SK-N-SH treated with all-trans-retinoic acid at 6 μM for 48 hours (cell line): ENCODE measurements around the gene CCNB2.

Experiments used
- ATAC-seq: fragments of 200-7000 bp; cut with Tn5 transposase; 3 replicates; pipeline ENCODE4 v1.9.1; 2020; ENCODE audit warnings: mild to moderate bottlenecking, moderate library complexity
- ARNTL ChIP-seq: fragments of 450-650 bp; formaldehyde crosslinking; IDR thresholded peaks from 2 replicates; pipeline ENCODE4 v1.5.0; 2020; ENCODE audit warnings: low read depth, mild to moderate bottlenecking, moderate library complexity, borderline replicate concordance
- BACH2 ChIP-seq: fragments of 250-450 bp; sonication (Bioruptor Pico); IDR thresholded peaks from 2 replicates; pipeline ENCODE4 v1.9.0; 2021; ENCODE audit warnings: mild to moderate bottlenecking, borderline replicate concordance
- CREB5 ChIP-seq: fragments of 250-450 bp; sonication (Bioruptor Pico); IDR thresholded peaks from 2 replicates; pipeline ENCODE4 v1.5.1; 2020; ENCODE audit warnings: low read depth, mild to moderate bottlenecking, moderate library complexity
- CSDC2 ChIP-seq: fragments of 250-450 bp; sonication (Bioruptor Pico); IDR thresholded peaks from 2 replicates; pipeline ENCODE4 v1.5.0; 2020; ENCODE audit warnings: mild to moderate bottlenecking, moderate library complexity
- CSRNP3 ChIP-seq: fragments of 250-450 bp; sonication (Bioruptor Pico); IDR thresholded peaks from 2 replicates; pipeline ENCODE4 v1.5.1; 2021; ENCODE audit warnings: mild to moderate bottlenecking, moderate library complexity
- ESRRG ChIP-seq: fragments of 250-450 bp; sonication (Bioruptor Pico); IDR thresholded peaks from 2 replicates; pipeline ENCODE4 v1.6.1; 2021; ENCODE audit warnings: mild to moderate bottlenecking
- GLIS3 ChIP-seq: fragments of 250-450 bp; sonication (Bioruptor Pico); IDR thresholded peaks from 2 replicates; pipeline ENCODE4 v1.5.0; 2020; ENCODE audit warnings: mild to moderate bottlenecking, moderate library complexity
- ISL1 ChIP-seq: fragments of 250-450 bp; sonication (Bioruptor Pico); IDR thresholded peaks from 2 replicates; pipeline ENCODE4 v2.1.2; 2022; ENCODE audit warnings: mild to moderate bottlenecking, moderate library complexity
- PATZ1 ChIP-seq: fragments of 250-450 bp; sonication (Bioruptor Pico); IDR thresholded peaks from 2 replicates; pipeline ENCODE4 v1.8.0; 2020; ENCODE audit warnings: mild to moderate bottlenecking, moderate library complexity, borderline replicate concordance
- POU6F1 ChIP-seq: fragments of 250-450 bp; sonication (Bioruptor Pico); IDR thresholded peaks from 2 replicates; pipeline ENCODE4 v1.8.0; 2021; ENCODE audit warnings: low read depth, mild to moderate bottlenecking, moderate library complexity, borderline replicate concordance
- PPARA ChIP-seq: fragments of 250-450 bp; sonication (Bioruptor Pico); IDR thresholded peaks from 2 replicates; pipeline ENCODE4 v1.5.0; 2020; ENCODE audit warnings: mild to moderate bottlenecking, borderline replicate concordance
- RARB ChIP-seq: fragments of 250-450 bp; sonication (Bioruptor Pico); IDR thresholded peaks from 2 replicates; pipeline ENCODE4 v1.8.0; 2021; ENCODE audit warnings: mild to moderate bottlenecking, moderate library complexity
- SNAI2 ChIP-seq: fragments of 250-450 bp; sonication (Bioruptor Pico); IDR thresholded peaks from 2 replicates; pipeline ENCODE4 v1.5.0; 2020; ENCODE audit warnings: mild to moderate bottlenecking, moderate library complexity
- TCF4 ChIP-seq: fragments of 250-450 bp; sonication (Bioruptor Pico); IDR thresholded peaks from 2 replicates; pipeline ENCODE4 v1.8.0; 2021; ENCODE audit warnings: mild to moderate bottlenecking, moderate library complexity, borderline replicate concordance
- TOX ChIP-seq: fragments of 250-450 bp; sonication (Bioruptor Pico); IDR thresholded peaks from 2 replicates; pipeline ENCODE4 v1.8.0; 2021; ENCODE audit warnings: mild to moderate bottlenecking, moderate library complexity, borderline replicate concordance
- TSHZ2 ChIP-seq: fragments of 250-450 bp; sonication (Bioruptor Pico); IDR thresholded peaks from 2 replicates; pipeline ENCODE4 v1.5.0; 2020; ENCODE audit warnings: mild to moderate bottlenecking, moderate library complexity
- ZFP3 ChIP-seq: fragments of 250-450 bp; sonication (Bioruptor Pico); IDR thresholded peaks from 2 replicates; pipeline ENCODE4 v1.5.0; 2020; ENCODE audit warnings: mild to moderate bottlenecking, moderate library complexity
- ZFP30 ChIP-seq: fragments of 450-650 bp; formaldehyde crosslinking; IDR thresholded peaks from 2 replicates; pipeline ENCODE4 v1.5.0; 2022; ENCODE audit warnings: mild to moderate bottlenecking, moderate library complexity
- ZNF565 ChIP-seq: fragments of 450-650 bp; formaldehyde crosslinking; conservative IDR thresholded peaks from 2 replicates; pipeline ENCODE4 v1.5.0; 2020; ENCODE audit warnings: low read depth, mild to moderate bottlenecking, moderate library complexity
- ZNF70 ChIP-seq: fragments of 450-650 bp; formaldehyde crosslinking; IDR thresholded peaks from 2 replicates; pipeline ENCODE4 v1.5.0; 2020; ENCODE audit warnings: mild to moderate bottlenecking, moderate library complexity

Gene CCNB2

GRCh38 chr15:59172289-59172901 is 67.4 kb downstream of the CCNB2 start:
- no peak for TF ChIP-seq PPARA
- TF ChIP-seq POU6F1, result no peak
- TF ChIP-seq GLIS3 (CRISPR knock-in tag), result no peak
- TF ChIP-seq TOX (CRISPR knock-in tag), result no peak
- TF ChIP-seq ZNF565 (CRISPR knock-in tag), result no peak
- no peak for TF ChIP-seq PATZ1
- ATAC-seq, result no peak

GRCh38 chr15:59173194-59173593 is 68.2 kb downstream of the CCNB2 start:
- TF ChIP-seq ARNTL (CRISPR knock-in tag) (no peak), ESRRG (CRISPR knock-in tag) (no peak), ZNF70 (CRISPR knock-in tag) (no peak), TOX (CRISPR knock-in tag) (no peak), CSRNP3 (CRISPR knock-in tag) (no peak), BACH2 (CRISPR knock-in tag) (no peak), PPARA (no peak)
- ATAC-seq, result no peak

GRCh38 chr15:59174151-59174834 is 69.3 kb downstream of the CCNB2 start:
- TF ChIP-seq CSRNP3 (CRISPR knock-in tag), result no peak
- no peak for TF ChIP-seq CSDC2 (CRISPR knock-in tag)
- no peak for TF ChIP-seq CREB5 (CRISPR knock-in tag)
- TF ChIP-seq TCF4 (CRISPR knock-in tag), result no peak
- no peak for TF ChIP-seq SNAI2
- TF ChIP-seq RARB (CRISPR knock-in tag), result no peak
- TF ChIP-seq ZFP30, result no peak
- no peak for TF ChIP-seq ISL1 (CRISPR knock-in tag)
- TF ChIP-seq TSHZ2, result no peak
- TF ChIP-seq BACH2 (CRISPR knock-in tag), result no peak
- TF ChIP-seq TOX (CRISPR knock-in tag), result no peak
- TF ChIP-seq ZNF70 (CRISPR knock-in tag), result no peak
- TF ChIP-seq ZFP3 (CRISPR knock-in tag), result no peak
- no peak for TF ChIP-seq POU6F1
- TF ChIP-seq ESRRG (CRISPR knock-in tag), result no peak
- no peak for TF ChIP-seq ARNTL (CRISPR knock-in tag)
- no peak for TF ChIP-seq PPARA
- ATAC-seq, result no peak
